ENCODE data around the gene RABAC1. TPM values are rescaled to one million over a fixed set of nuclear protein-coding genes. Genes with fewer than 3 reads are reported as not detected.

RABAC1 gene
- total RNA-seq, 1 experiment from 2014 or later, result 66.3 TPM

GRCh38 chr19:41940731-41941409 is 18.3 kb downstream of the RABAC1 start:
- ChIA-PET POLR2A (no interaction called here), CTCF (no interaction called here), RAD21 (ENCODE audit: low non-redundant PET in 1 of 2, low total read pairs in 2 of 2, uncharacterized antibody in 2 of 2, unreplicated experiment in 2 of 2) (no interaction called here)
- no peaks in the 10 kb centered on the region for H3K79me2 ChIP-seq (ENCODE audit: insufficient read depth, low read length)
- no peak overlapping the region for H3K9ac ChIP-seq (ENCODE audit: low read length)
- no peaks in the 10 kb centered on the region for H3K27me3 ChIP-seq (ENCODE audit: insufficient read depth, low read length)
- DNase-seq (ENCODE audit: low read depth, low spot score) (no peak), ATAC-seq (no peak)
- no peak overlapping the region for H3K27ac ChIP-seq (ENCODE audit: low read depth, low read length)
- H4K20me1 ChIP-seq (ENCODE audit: insufficient read depth), result no peaks in the 10 kb centered on the region
- H3K36me3 ChIP-seq (ENCODE audit: control insufficient read depth in 1 of 2, insufficient read depth in 2 of 2, low read length in 2 of 2), result no peaks in the 10 kb centered on the region
- no peaks in the 10 kb centered on the region for H3K9me3 ChIP-seq (ENCODE audit: control insufficient read depth in 1 of 2, insufficient read depth in 1 of 2, low read depth in 1 of 2, low read length in 2 of 2)
- no peaks in the 10 kb centered on the region for H3K9me2 ChIP-seq (ENCODE audit: insufficient read depth)
- BruUV-seq (replicated peaks), result no TSS peak
- no peak overlapping the region for H2AFZ ChIP-seq (ENCODE audit: low read depth, low read length, poor library complexity, severe bottlenecking)
- intact Hi-C loops (cut with micrococcal nuclease), result no loop called here
- H3K4me3 ChIP-seq (replicated peaks in 1 of 2; ENCODE audit: low read depth in 1 of 2, low read length in 2 of 2), result no peak overlapping the region
- no peak for TF ChIP-seq POLR2AphosphoS5 (IDR thresholded peaks at IDR 0.05; ENCODE audit: low read depth, low read length)
- no peak for TF ChIP-seq FOSL1 (IDR thresholded peaks at IDR 0.05; ENCODE audit: low read depth)
- TF ChIP-seq EGR1 (IDR thresholded peaks at IDR 0.05; ENCODE audit: low read depth), result no peak
- TF ChIP-seq ELF1 (IDR thresholded peaks at IDR 0.05; ENCODE audit: borderline replicate concordance, low read depth), result no peak
- no peak overlapping the region for H3K4me2 ChIP-seq (ENCODE audit: low read length)
- peaks cover 0 to 6% of the 10 kb centered on the region in 2 experiments; a peak in 2 of 4 replicates for H3K4me1 ChIP-seq (ENCODE audit: control insufficient read depth in 1 of 2, insufficient read depth in 2 of 2, low read length in 2 of 2)

DNA sequence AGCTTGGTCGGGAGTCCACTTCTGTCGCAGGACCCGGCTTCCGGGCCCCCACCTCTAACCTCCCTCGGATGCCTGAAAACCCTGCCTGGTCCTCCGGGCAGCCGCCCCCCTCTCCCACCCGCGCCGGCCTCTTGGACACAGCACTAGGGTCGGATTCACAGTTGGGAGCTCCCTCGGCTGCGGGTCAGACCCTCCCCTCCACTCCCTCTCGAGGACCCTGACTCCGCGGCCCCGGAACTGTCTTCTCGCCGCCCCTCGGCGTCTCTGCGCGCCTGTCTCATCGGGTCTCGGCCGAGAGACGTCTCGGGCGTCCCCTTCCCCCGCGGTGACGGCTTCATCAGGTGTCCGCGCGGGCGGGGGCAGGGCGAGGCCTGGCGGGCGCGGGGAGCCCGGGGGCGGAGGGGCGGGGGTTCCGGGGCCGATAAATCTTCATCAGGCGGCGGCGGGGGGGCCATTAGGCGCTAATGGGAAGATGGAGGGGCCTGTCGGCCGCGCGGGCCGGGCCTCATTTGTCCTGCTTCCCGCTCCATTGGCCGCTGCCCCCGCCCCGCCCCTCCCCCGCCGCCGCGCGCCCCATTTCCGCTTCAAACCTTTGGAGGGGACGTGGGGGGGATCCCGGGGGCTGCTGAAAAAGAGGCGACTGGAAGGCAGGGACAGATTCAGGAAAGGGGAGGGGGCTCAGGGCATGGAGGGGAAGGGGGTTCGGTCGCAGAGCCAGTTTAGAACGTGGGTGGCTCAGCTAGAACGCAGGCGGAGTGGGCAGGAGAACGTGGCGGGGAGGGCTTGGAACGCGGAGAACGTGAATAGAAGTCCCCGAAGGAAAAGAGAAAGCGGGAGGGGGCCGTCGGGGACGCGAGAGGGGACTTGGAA is 19.0 kb downstream of the RABAC1 start:
- peaks cover 0 to 6% of the 10 kb centered on the region in 2 experiments; a peak in 2 of 4 replicates for H3K4me1 ChIP-seq (ENCODE audit: control insufficient read depth in 1 of 2, insufficient read depth in 2 of 2, low read length in 2 of 2)
- ChIA-PET CTCF (no interaction called here), RAD21 (ENCODE audit: low non-redundant PET in 1 of 2, low total read pairs in 2 of 2, uncharacterized antibody in 2 of 2, unreplicated experiment in 2 of 2) (no interaction called here), POLR2A (no interaction called here)
- H3K9me3 ChIP-seq (ENCODE audit: control insufficient read depth in 1 of 2, insufficient read depth in 1 of 2, low read depth in 1 of 2, low read length in 2 of 2), result no peaks in the 10 kb centered on the region
- no peaks in the 10 kb centered on the region for H3K36me3 ChIP-seq (ENCODE audit: control insufficient read depth in 1 of 2, insufficient read depth in 2 of 2, low read length in 2 of 2)
- no peak overlapping the region for H3K9ac ChIP-seq (ENCODE audit: low read length)
- ATAC-seq (no peak), DNase-seq (ENCODE audit: low read depth, low spot score) (no peak)
- no peaks in the 10 kb centered on the region for H3K9me2 ChIP-seq (ENCODE audit: insufficient read depth)
- no peak overlapping the region for H3K27ac ChIP-seq (ENCODE audit: low read depth, low read length)
- intact Hi-C loops (cut with micrococcal nuclease), result no loop called here
- no peak overlapping the region for H3K4me2 ChIP-seq (ENCODE audit: low read length)
- H2AFZ ChIP-seq (ENCODE audit: low read depth, low read length, poor library complexity, severe bottlenecking), result no peak overlapping the region
- no TSS peak for BruUV-seq (replicated peaks)
- H3K79me2 ChIP-seq (ENCODE audit: insufficient read depth, low read length), result no peaks in the 10 kb centered on the region
- no peaks in the 10 kb centered on the region for H4K20me1 ChIP-seq (ENCODE audit: insufficient read depth)
- H3K27me3 ChIP-seq (ENCODE audit: insufficient read depth, low read length), result no peaks in the 10 kb centered on the region
- H3K4me3 ChIP-seq (replicated peaks in 1 of 2; ENCODE audit: low read depth in 1 of 2, low read length in 2 of 2), result no peak overlapping the region
- TF ChIP-seq ZNF274 (IDR thresholded peaks at IDR 0.05; ENCODE audit: low read depth, low read length) (no peak), POLR2AphosphoS5 (IDR thresholded peaks at IDR 0.05; ENCODE audit: low read depth, low read length) (no peak), EZH2 (IDR thresholded peaks at IDR 0.05) (no peak), JUND (IDR thresholded peaks at IDR 0.05) (no peak), YY1 (IDR thresholded peaks at IDR 0.05; ENCODE audit: extremely low read depth, insufficient replicate concordance, low read depth, low read length) (no peak), POLR2A (IDR thresholded peaks at IDR 0.05; ENCODE audit: borderline replicate concordance, extremely low read depth, insufficient read depth, insufficient read length) (no peak), ATF3 (IDR thresholded peaks at IDR 0.05) (no peak), EGR1 (IDR thresholded peaks at IDR 0.05; ENCODE audit: low read depth) (no peak), CEBPB (IDR thresholded peaks at IDR 0.05; ENCODE audit: low read depth) (no peak), SRF (IDR thresholded peaks at IDR 0.05; ENCODE audit: low read depth) (no peak), ZFX (IDR thresholded peaks at IDR 0.05) (no peak)
- TF ChIP-seq, protein P1, sequence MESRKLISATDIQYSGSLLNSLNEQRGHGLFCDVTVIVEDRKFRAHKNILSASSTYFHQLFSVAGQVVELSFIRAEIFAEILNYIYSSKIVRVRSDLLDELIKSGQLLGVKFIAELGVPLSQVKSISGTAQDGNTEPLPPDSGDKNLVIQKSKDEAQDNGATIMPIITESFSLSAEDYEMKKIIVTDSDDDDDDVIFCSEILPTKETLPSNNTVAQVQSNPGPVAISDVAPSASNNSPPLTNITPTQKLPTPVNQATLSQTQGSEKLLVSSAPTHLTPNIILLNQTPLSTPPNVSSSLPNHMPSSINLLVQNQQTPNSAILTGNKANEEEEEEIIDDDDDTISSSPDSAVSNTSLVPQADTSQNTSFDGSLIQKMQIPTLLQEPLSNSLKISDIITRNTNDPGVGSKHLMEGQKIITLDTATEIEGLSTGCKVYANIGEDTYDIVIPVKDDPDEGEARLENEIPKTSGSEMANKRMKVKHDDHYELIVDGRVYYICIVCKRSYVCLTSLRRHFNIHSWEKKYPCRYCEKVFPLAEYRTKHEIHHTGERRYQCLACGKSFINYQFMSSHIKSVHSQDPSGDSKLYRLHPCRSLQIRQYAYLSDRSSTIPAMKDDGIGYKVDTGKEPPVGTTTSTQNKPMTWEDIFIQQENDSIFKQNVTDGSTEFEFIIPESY (IDR thresholded peaks at IDR 0.05; ENCODE audit: extremely low read depth, insufficient replicate concordance, low read length), result no peak
- TF ChIP-seq, protein P2, sequence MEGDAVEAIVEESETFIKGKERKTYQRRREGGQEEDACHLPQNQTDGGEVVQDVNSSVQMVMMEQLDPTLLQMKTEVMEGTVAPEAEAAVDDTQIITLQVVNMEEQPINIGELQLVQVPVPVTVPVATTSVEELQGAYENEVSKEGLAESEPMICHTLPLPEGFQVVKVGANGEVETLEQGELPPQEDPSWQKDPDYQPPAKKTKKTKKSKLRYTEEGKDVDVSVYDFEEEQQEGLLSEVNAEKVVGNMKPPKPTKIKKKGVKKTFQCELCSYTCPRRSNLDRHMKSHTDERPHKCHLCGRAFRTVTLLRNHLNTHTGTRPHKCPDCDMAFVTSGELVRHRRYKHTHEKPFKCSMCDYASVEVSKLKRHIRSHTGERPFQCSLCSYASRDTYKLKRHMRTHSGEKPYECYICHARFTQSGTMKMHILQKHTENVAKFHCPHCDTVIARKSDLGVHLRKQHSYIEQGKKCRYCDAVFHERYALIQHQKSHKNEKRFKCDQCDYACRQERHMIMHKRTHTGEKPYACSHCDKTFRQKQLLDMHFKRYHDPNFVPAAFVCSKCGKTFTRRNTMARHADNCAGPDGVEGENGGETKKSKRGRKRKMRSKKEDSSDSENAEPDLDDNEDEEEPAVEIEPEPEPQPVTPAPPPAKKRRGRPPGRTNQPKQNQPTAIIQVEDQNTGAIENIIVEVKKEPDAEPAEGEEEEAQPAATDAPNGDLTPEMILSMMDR (IDR thresholded peaks at IDR 0.05 in 2 of 3, conservative IDR thresholded peaks at IDR 0.05 in 1 of 3; ENCODE audit: borderline replicate concordance in 1 of 3, insufficient read depth in 1 of 3, low read depth in 2 of 3, low read length in 2 of 3), result no peak

Data from HCT116 (cell line).